Measurements from ENCODE around the gene GTF2H2. TPM values are rescaled to one million over a fixed set of nuclear protein-coding genes. Genes with fewer than 3 reads are reported as not detected.
"Not testable (repeated sequence)": the region's sequence is repeated elsewhere in the genome, so short reads cannot be mapped to it uniquely, and the experiment has no call there.

Gene GTF2H2
- 10 to 100 TPM in 2 of 4 donors, 1 to 10 TPM in 2; 7.2 to 17.0 (median 11.2) TPM for total RNA-seq

DNA sequence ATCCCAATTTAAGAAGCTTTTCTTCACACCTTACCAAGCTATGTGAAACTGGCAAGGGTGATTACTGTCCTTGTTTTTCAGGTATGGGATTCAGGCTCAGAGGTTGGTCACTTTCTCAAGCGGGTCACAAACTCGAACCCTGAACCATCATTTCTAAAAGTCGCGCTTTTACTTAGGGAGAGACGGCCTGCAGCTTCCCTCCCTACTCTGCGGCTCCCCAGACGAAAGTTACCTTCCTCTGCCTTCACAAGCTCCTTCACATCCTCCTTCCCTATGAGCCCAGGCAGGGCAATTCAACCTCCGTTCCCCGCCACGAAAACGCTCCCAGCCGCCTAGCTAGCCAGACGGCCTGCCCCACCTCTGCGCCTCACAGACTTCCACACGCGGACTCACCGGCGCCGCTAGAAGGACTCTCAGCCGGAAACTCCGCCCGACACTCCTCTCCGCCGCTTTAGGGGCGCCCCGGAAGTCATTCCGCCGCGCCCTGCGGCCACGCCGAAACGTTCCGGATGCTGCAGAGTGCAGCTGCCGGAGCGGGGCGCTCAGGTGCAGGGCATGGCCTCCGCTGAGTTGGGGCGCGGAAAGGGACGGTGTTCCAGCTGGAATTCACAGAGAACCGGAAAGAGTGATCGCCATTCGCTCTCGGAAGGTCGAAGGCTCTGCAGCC, at the start of gene GTF2H2:
Gene GTF2H2, minus strand, starts transcription at position 415 of the 667 bp plus-strand sequence. CDS start 4,913 bp downstream, outside the sequence.
- H3K4me3 ChIP-seq; DNase-seq; H3K27me3 ChIP-seq; H3K9me3 ChIP-seq; intact Hi-C loops (cut with DNase I); H3K4me1 ChIP-seq; H3K36me3 ChIP-seq; H3K27ac ChIP-seq: not testable (repeated sequence)
- no CpG with 5 or more reads among the region's 46 CpGs for WGBS, 2 donors

DNA sequence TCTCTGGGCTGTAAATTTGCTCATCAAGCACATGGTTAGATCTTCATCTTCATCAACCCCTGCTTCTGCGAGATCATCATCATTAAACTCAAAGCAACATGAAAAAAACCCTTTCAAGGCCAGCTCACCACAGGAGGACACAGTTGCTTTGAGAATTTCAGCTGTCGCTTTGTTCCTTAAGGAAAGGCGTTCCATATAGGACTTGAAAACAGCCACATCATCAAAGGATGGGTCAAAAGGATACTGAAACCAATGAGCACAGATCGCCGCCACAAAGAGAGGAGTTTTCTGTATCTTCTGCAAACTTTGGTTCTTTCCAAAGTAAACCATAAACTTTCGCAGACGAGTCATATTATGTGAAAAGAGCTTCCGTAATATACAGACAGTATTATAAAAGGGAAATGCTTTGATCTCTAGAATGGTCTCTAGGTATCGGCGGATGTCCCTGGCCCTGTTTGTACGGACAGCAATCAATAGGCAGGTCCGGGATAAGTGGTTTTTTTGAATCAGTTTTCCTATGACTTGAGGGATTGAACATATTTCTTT, 42.3 kb upstream of the GTF2H2 start:
- H3K4me3 ChIP-seq; H3K27me3 ChIP-seq; H3K9me3 ChIP-seq; H3K4me1 ChIP-seq; H3K27ac ChIP-seq; DNase-seq; intact Hi-C loops (cut with DNase I); H3K36me3 ChIP-seq: not testable (repeated sequence)
- WGBS, 2 donors, result no CpG with 5 or more reads among the region's 12 CpGs

DNA sequence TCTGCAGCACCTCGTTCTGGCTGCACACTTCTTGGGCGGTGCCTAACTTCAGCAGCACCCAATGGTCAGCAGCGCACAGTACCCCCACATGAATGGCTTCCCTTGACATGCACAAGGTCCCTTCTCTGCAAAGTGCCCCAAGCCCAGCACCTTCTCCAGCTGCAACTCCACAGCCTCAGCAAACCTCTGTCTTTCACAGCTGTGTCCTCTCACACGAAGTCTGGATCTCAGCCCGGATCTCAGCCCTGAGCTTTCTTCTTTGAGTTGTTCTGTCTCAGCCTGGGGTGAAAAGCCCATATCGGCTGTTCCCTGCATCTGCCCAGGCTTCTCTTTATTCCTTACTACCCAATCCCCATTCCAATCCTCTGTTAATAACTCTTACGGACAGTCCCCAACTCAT, 32.5 kb upstream of the GTF2H2 start:
- DNase-seq; H3K27me3 ChIP-seq; H3K4me1 ChIP-seq; H3K36me3 ChIP-seq; H3K27ac ChIP-seq; H3K4me3 ChIP-seq; intact Hi-C loops (cut with DNase I); H3K9me3 ChIP-seq: not testable (repeated sequence)
- 100% methylated on average over 1 of the region's 7 CpGs; no CpG with 5 or more reads in 1 of the 2 donors for WGBS, 2 donors

DNA sequence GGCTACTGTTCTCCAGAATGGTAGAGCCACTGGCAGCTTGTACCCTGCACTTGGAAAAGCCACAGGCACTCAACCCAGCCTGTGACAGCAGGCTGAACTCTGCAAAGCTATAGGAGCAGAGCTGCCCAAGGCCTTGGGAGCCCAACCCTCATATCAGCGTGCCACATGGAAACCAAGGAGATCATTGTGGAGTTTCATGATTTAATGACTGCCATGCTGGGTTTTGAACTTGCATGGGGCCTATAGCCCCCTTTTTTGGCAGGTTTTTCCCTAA, 30.4 kb upstream of the GTF2H2 start:
- H3K27me3 ChIP-seq; H3K4me3 ChIP-seq; H3K36me3 ChIP-seq; DNase-seq; intact Hi-C loops (cut with DNase I); H3K9me3 ChIP-seq; H3K27ac ChIP-seq; H3K4me1 ChIP-seq: not testable (repeated sequence)
- no CpG with 5 or more reads among the region's 1 CpG for WGBS, 2 donors

DNA sequence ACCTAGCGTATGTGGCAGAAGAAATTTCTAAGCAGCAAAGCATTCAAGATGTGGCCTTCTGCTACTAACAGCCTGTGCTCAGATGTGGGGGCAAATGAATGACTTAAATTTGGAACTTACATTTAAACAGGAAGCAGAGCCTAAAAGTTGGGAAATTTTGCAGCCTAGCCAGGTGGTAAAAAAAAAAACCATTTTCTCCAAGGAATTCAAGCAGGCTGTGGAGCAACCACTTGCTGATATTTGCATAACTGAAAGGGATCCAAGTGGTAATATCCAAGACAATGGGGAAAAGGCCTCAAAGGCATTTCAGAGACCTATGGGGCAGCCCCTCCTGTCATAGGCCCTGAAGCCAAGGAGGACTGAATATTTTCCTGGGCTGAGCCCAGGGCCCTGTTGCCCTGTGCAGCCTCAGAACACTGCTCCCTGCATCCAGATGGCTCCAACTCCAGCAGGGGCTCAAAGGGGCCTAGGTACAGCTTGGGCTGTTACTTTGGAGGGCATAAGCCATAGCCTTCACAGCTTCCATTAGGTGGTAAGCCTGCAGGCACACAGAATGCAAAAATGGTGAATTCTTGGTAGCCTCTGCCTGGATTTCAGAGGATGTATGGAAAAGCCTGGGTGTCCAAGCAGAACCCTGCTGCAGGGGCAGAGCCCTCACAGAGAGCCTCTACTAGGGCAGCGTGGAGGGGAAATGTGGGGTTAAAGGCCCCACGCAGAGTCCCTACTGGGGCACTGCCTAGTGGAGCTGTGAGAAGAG, 29.9 kb upstream of the GTF2H2 start:
- intact Hi-C loops (cut with DNase I); DNase-seq; H3K36me3 ChIP-seq; H3K27ac ChIP-seq; H3K27me3 ChIP-seq; H3K9me3 ChIP-seq; H3K4me3 ChIP-seq; H3K4me1 ChIP-seq: not testable (repeated sequence)
- WGBS, 2 donors, result 93% methylated on average over 2 of the region's 3 CpGs; no CpG with 5 or more reads in 1 of the 2 donors

DNA sequence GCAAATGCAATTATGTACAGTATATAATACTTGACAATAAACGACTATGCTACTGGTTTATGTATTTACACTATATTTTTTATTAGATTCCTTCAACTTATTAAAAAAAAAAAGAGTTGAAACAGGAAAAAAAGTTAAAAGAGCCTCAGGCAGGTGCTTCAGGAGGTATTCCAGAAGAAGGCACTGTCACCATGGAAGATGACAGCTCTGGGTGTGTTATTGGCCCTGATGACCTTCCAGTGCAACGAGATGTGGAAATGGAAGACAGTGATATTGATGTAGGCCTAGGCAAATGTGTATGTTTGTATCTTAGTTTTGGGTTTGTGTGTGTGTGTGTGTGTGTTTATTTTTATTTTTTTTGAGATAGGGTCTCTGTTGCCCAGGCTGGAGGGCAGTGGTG, 22.3 kb upstream of the GTF2H2 start:
- H3K36me3 ChIP-seq; intact Hi-C loops (cut with DNase I); DNase-seq; H3K9me3 ChIP-seq; H3K27ac ChIP-seq; H3K27me3 ChIP-seq; H3K4me1 ChIP-seq; H3K4me3 ChIP-seq: not testable (repeated sequence)
- 80 to 100% methylated on average over 1 of the region's 2 CpGs for WGBS, 2 donors

DNA sequence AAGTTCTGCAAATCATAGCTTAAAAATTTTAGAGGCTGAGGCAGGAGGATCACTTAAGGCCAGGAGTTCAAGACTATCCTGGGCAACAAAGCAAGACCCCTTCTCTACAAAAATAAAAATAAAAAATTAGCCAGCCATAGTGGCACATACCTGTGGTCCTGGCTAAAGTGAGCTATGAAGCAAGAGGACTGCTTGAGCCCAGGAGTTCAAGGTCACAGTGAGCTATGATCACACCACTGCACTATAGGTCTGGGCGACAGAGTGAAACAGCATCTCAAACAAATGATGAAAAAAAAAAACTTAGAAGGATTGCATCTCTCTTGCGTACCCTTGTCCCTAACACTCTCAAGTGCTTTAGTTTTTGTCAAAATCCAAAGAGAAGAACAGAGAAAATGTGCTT, 21.3 kb upstream of the GTF2H2 start:
- H3K27ac ChIP-seq; H3K27me3 ChIP-seq; intact Hi-C loops (cut with DNase I); H3K4me1 ChIP-seq; H3K4me3 ChIP-seq; H3K9me3 ChIP-seq; DNase-seq; H3K36me3 ChIP-seq: not testable (repeated sequence)
- 88% methylated on average over 1 of the region's 2 CpGs; no CpG with 5 or more reads in 1 of the 2 donors for WGBS, 2 donors

DNA sequence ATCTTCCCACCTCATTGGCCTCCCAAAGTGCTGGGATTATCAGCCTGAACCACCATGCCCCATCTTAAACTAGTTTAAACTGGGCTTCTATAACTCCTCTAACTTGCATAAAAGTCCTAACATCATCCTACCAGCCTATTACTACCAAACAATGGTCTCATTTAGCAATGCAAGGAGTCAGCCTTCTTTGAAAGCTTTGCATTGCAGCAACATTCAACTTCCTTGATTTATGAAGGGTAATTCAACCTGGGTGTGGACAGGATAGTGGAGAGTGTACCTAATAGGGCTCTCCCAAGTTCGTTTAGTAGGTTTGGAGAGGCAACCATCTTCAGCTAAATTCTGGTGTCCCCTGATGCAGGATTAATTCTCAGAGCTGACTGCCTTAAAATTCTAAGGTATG, 18.7 kb upstream of the GTF2H2 start:
- no CpG with 5 or more reads among the region's 1 CpG for WGBS, 2 donors
- H3K27me3 ChIP-seq; H3K27ac ChIP-seq; H3K9me3 ChIP-seq; DNase-seq; intact Hi-C loops (cut with DNase I); H3K4me1 ChIP-seq; H3K36me3 ChIP-seq; H3K4me3 ChIP-seq: not testable (repeated sequence)

DNA sequence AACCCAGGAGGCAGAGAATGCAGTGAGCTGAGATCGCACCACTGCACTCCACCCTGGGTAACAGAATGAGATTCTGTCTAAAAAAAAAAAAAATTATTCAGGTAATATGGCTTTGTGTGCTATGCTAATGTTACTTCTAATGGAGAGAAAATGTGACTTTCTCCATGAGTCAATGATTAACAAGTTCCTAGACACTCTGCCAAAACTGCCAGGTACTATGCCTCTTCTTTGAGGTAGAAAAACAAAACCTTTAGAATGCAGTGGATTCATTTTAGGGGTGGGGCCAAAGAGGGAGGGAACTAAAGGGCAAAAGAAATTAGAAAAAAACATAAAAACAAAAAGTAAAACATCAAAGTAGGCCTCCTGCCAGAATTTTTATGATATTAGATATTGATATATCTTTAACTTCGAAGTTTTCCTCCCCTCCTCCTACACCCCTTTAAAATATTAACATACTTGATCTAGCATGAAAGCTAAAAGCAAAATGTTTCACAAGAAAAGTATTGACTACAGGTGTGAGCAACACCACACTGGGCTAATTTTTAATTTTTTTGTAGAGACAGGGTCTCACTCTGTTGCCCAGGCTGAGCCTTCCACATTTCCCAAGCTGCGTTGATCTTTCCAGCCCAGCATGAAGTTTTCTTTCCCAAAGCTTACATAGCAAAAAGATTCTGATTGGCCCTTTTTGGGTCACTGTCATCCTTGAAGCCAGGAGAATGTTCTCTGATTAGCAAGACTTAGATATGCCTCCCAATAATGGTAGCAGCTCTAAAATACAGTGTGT, 17.0 kb upstream of the GTF2H2 start:
- DNase-seq; intact Hi-C loops (cut with DNase I): not testable (repeated sequence)
- no CpG with 5 or more reads among the region's 3 CpGs for WGBS, 2 donors

DNA sequence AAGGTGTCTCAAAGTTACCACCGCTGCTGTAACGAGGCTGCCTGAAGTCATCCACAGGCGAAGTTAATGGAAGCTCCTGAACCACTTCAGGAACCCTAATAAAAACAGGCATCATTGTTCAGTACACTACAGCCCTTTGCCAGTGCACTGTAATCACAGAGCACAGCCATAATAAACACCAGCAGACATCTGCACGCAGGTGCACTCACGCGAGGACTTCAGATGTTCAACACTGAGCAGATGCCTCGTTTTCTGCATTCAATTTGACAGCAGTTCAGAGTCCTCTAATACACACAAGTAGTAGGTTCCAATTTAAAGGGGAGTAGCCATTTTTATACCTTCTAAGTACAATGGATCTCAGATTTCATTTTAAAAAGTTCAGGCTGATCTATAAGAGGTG, 15.4 kb upstream of the GTF2H2 start:
- H3K27me3 ChIP-seq; intact Hi-C loops (cut with DNase I); DNase-seq; H3K9me3 ChIP-seq; H3K4me3 ChIP-seq; H3K4me1 ChIP-seq; H3K27ac ChIP-seq; H3K36me3 ChIP-seq: not testable (repeated sequence)
- no CpG with 5 or more reads among the region's 7 CpGs for WGBS, 2 donors

More for the DNA sequence above, 17.0 kb upstream of the GTF2H2 start:
- H3K27ac ChIP-seq, H3K36me3 ChIP-seq, H3K4me1 ChIP-seq, H3K4me3 ChIP-seq, H3K9me3 ChIP-seq, H3K27me3 ChIP-seq: not testable (repeated sequence)

DNA sequence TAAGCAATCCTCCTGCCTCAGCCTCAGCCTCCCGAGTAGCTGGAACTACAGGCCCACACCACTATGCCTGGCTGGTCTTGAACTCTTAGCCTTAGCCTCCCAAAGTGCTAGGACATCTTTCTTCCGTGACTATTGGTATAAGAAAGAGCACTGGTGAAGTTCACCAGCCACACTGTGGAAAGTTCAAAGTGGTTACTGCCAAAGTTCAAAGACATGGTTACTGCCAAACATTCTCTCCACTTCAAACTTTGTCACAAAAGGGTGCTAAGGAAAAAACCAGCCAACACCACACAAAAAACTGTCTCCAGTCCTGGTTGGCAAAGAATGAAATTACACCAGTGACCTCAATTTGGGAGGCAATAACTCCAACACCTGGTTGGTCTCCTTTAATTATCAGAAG, 14.9 kb upstream of the GTF2H2 start:
- H3K4me3 ChIP-seq; DNase-seq; H3K9me3 ChIP-seq; H3K36me3 ChIP-seq; H3K27me3 ChIP-seq; H3K27ac ChIP-seq; H3K4me1 ChIP-seq; intact Hi-C loops (cut with DNase I): not testable (repeated sequence)
- no CpG with 5 or more reads among the region's 2 CpGs for WGBS, 2 donors

DNA sequence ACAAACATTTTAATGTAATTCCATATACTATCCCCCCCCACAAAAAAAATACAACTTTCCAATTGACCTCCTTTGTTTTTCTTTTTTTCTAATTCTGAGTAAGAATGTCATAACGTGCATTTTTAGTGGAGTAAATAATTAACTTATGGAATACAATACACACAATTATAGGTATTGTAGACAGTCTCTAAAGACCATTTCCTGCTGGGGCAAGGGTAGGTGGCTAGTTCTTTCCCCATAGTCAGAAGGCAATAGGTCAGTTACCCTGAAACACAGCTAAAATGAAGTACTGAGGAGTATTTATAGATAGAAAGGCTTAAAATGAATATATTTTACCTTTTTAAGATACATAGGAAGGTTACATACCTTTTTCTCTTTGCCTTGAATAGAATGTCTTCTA, 6.2 kb downstream of the GTF2H2 start:
- H3K9me3 ChIP-seq; H3K27me3 ChIP-seq; H3K27ac ChIP-seq; H3K4me1 ChIP-seq; DNase-seq; H3K36me3 ChIP-seq; intact Hi-C loops (cut with DNase I); H3K4me3 ChIP-seq: not testable (repeated sequence)
- 100% methylated on average over 1 of the region's 1 CpG; no CpG with 5 or more reads in 1 of the 2 donors for WGBS, 2 donors

DNA sequence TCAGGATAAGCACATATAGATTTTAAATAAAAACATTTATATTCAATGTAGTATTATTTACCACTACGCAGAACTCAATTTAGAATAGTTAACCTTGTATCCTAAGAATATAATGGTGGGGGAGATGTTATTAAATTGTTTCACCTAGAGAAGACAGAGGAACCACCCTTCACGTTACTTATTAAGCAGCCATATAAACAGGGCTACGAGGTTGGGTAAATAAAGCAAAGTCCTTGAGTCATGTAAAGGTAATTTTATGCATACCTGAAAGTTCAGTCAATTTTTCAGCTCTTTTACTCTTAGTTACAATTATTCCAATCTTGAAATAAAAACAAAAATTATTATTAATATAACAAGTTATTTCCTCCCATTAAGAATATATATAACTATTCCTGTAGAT, 8.1 kb downstream of the GTF2H2 start:
- intact Hi-C loops (cut with DNase I); H3K27ac ChIP-seq; H3K9me3 ChIP-seq; H3K36me3 ChIP-seq; H3K4me1 ChIP-seq; H3K27me3 ChIP-seq; DNase-seq; H3K4me3 ChIP-seq: not testable (repeated sequence)
- no CpG with 5 or more reads among the region's 3 CpGs for WGBS, 2 donors
